Activated naive CD8-positive, alpha-beta T cell (primary cell): Measurements from ENCODE around the gene ARHGEF26.

Experiments used
- H3K27ac Mint-ChIP-seq: one replicate; pipeline ENCODE4 v1.8.0; 2021; ENCODE audit warnings: mixed read lengths
- H3K27me3 Mint-ChIP-seq: one replicate; pipeline ENCODE4 v1.8.0; 2021; ENCODE audit warnings: mixed read lengths
- H3K36me3 Mint-ChIP-seq: one replicate; pipeline ENCODE4 v1.8.0; 2021; ENCODE audit warnings: mixed read lengths
- H3K4me1 Mint-ChIP-seq: one replicate; pipeline ENCODE4 v1.8.0; 2021; ENCODE audit warnings: low read depth, mixed read lengths
- H3K4me3 Mint-ChIP-seq: one replicate; pipeline ENCODE4 v1.8.0; 2021; ENCODE audit warnings: mild to moderate bottlenecking, mixed read lengths
- H3K9me3 Mint-ChIP-seq: one replicate; pipeline ENCODE4 v1.8.0; 2021; ENCODE audit warnings: low read depth, mixed read lengths

Gene ARHGEF26

DNA sequence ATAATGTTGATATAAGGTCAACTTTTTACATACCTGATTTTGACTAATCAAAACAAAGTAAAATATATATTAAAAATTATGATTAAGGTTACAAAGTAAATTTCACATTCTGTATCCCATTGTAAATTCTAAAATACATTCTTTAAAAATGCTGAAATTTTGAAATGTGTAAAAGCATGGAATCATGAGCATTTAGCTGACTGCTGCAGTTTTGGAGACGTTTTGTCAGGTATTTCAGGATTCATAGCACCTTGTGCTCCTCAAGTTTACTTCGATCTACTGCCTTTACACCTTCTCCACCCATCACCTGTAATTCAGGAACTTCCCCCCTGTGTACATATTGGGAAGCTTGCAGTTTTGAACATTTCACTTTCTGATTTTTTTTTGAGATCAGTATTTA, 71.0 kb downstream of the ARHGEF26 start:
- Mint-ChIP-seq H3K27me3 (peaks cover 3% of the 10 kb centered on the region), H3K36me3 (no peaks in the 10 kb centered on the region), H3K4me3 (no peak overlapping the region), H3K4me1 (no peaks in the 10 kb centered on the region), H3K9me3 (no peaks in the 10 kb centered on the region), H3K27ac (no peak overlapping the region)

DNA sequence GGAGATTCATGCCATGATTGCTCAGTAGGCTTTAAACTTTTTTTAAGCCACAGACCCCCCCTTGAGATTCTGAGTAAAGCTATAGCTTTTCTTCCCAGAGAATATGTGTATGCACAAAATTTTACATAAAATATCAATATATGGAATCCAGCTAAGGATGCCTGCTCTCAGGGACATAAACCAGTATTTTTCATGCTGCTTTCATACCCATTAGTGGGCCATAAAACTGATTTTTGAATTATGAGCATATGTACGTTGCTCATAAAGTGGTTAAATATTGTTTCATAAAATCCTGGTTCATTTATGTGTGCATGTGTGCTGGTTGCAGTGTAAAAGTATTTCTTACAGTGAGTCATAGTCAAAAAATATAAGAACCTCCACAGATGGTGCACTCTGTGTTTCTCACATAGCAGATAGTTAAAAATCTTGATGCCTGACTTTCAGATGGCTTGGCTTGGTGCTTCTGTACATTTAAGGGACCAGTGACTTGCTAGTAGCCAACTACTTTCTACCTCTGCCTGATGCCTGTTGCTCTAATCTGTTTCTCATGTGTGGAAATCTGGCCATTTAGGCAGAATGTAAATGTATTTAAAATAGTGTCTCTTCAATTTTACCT, 71.9 kb downstream of the ARHGEF26 start:
- H3K9me3 Mint-ChIP-seq = no peaks in the 10 kb centered on the region
- peaks cover 3% of the 10 kb centered on the region for H3K27me3 Mint-ChIP-seq
- H3K27ac Mint-ChIP-seq = no peak overlapping the region
- H3K4me1 Mint-ChIP-seq = no peaks in the 10 kb centered on the region
- H3K4me3 Mint-ChIP-seq = no peak overlapping the region
- H3K36me3 Mint-ChIP-seq = no peaks in the 10 kb centered on the region

DNA sequence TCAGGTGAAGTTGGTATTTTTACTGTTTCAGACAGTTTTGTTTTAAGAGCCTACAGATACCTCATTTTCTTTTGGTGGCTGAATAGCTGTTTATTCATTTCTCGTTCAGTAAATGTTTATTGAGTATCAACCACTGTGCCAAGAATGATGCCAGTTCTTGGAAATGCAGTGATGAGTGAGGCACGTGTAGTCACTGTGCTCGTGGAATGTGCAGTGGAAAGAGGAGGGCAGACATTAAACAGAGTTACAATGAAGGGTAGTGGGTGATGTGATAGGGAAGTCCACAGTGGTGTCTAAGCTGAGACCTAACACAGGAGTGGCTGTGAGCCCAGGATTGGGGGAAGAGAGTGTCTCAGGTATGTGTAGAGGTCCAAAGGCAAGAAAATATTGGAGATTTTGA, 73.7 kb downstream of the ARHGEF26 start:
- H3K27ac Mint-ChIP-seq = no peak overlapping the region
- peaks cover 4% of the 10 kb centered on the region for H3K9me3 Mint-ChIP-seq
- H3K36me3 Mint-ChIP-seq = no peaks in the 10 kb centered on the region
- H3K4me1 Mint-ChIP-seq = no peaks in the 10 kb centered on the region
- H3K4me3 Mint-ChIP-seq = no peak overlapping the region
- peaks cover 3% of the 10 kb centered on the region for H3K27me3 Mint-ChIP-seq

DNA sequence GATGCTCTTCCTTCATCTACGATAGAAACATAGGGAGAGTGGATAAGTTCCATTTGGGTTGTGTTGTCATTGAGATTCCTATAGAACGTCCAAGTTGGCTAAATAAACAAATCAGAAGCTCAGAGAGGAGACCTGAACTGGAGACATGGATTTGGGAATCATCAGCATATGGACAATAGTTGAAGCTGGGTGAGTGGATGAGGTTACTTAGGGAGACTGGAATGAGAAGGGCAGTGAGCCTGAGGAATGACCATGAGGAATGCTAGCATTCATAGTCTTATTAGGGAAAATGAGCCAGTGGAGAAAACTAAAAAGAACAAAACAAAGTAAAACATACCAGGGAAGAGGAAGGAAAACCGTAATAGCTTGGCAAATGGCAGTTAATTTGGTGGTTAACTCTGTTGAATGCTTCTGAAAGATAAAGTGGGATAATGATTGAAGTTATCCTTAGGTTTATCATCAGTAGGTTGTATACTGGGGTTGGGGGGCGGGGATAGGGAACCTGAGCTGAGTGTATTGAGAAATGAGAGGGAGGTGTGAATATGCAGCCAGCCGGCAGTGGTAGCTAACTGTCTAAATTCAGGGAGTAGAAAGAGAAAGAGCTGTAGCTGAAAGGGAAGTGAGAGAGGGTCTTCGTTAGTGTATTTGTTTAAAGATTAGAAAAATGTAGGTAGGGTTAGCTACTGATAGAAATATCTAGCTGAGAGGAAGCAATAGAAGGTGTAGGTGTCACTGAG, 74.6 kb downstream of the ARHGEF26 start:
- peaks cover 3% of the 10 kb centered on the region for H3K27me3 Mint-ChIP-seq
- no peak overlapping the region for H3K27ac Mint-ChIP-seq
- peaks cover 4% of the 10 kb centered on the region for H3K9me3 Mint-ChIP-seq
- H3K4me3 Mint-ChIP-seq = no peak overlapping the region
- H3K36me3 Mint-ChIP-seq = no peaks in the 10 kb centered on the region
- no peaks in the 10 kb centered on the region for H3K4me1 Mint-ChIP-seq

- Mint-ChIP-seq H3K4me1 (no peaks in the 10 kb centered on the region), H3K27me3 (no peaks in the 10 kb centered on the region), H3K4me3 (no peak overlapping the region), H3K36me3 (no peaks in the 10 kb centered on the region), H3K9me3 (peaks cover 4% of the 10 kb centered on the region), H3K27ac (no peak overlapping the region)
These were observed 76.6 kb downstream of the ARHGEF26 start for GRCh38 chr3:154197751-154198150.

DNA sequence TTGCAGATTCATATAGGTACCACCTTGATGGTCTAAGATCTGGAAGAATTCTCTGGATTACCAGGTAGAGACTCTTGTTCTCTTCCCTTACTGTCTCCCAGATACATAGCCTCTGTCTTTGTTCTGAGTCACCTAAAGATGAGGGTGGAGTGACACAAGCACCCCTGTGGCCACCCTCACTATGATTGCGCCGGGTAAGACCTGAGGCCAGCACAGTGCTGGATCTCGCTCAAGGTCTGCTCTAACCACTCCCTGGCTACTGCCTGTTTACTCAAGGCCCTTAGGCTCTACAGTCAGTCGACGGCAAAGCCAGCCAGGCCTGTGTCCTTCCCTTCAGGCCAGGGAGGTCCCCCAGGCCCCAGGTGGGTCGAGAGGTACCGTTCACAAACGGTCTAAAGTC, 88.3 kb downstream of the ARHGEF26 start:
- Mint-ChIP-seq H3K9me3 (peaks cover 7% of the 10 kb centered on the region), H3K27ac (no peak overlapping the region), H3K4me1 (no peaks in the 10 kb centered on the region), H3K27me3 (peaks cover 16% of the 10 kb centered on the region), H3K4me3 (no peak overlapping the region), H3K36me3 (peaks cover 3% of the 10 kb centered on the region)

DNA sequence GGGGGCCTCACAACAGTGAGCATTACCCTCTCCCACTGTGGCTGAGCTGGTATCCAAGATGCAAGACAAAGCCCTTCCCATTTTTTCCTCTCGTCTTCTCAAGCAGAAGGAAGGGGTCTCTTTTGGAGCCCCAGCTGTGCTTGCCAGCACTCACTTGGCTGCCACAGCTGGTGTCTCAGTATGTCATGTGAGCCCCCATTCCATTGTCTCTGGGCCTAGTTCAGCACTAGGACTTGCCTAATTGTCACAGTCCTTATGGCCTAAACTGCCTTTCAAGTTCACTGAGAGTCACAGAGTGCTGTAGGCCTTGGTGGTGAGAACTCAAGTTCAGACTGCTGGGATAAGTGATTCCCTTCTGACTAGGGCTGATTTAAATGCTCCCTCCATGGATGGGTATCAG, 89.8 kb downstream of the ARHGEF26 start:
- H3K27me3 Mint-ChIP-seq = peaks cover 6% of the 10 kb centered on the region
- H3K4me1 Mint-ChIP-seq = no peaks in the 10 kb centered on the region
- no peak overlapping the region for H3K4me3 Mint-ChIP-seq

GRCh38 chr3:154214306-154214705, 93.1 kb downstream of the ARHGEF26 start:
- Mint-ChIP-seq H3K36me3 (no peaks in the 10 kb centered on the region), H3K9me3 (no peaks in the 10 kb centered on the region)

More for the DNA sequence above, 89.8 kb downstream of the ARHGEF26 start:
- H3K27ac Mint-ChIP-seq = no peak overlapping the region
- H3K9me3 Mint-ChIP-seq = no peaks in the 10 kb centered on the region
- no peaks in the 10 kb centered on the region for H3K36me3 Mint-ChIP-seq

GRCh38 chr3:154217671-154218070, 96.5 kb downstream of the ARHGEF26 start:
- Mint-ChIP-seq H3K4me1 (no peaks in the 10 kb centered on the region), H3K36me3 (no peaks in the 10 kb centered on the region), H3K9me3 (no peaks in the 10 kb centered on the region), H3K27me3 (peaks cover 1% of the 10 kb centered on the region), H3K27ac (no peak overlapping the region), H3K4me3 (no peak overlapping the region)

More at GRCh38 chr3:154214306-154214705, 93.1 kb downstream of the ARHGEF26 start:
- Mint-ChIP-seq H3K4me3 (no peak overlapping the region), H3K4me1 (no peaks in the 10 kb centered on the region), H3K27ac (no peak overlapping the region), H3K27me3 (peaks cover 3% of the 10 kb centered on the region)

- Mint-ChIP-seq H3K27ac (no peak overlapping the region), H3K4me1 (no peaks in the 10 kb centered on the region), H3K4me3 (no peak overlapping the region), H3K27me3 (peaks cover 1% of the 10 kb centered on the region), H3K9me3 (no peaks in the 10 kb centered on the region), H3K36me3 (no peaks in the 10 kb centered on the region)
These were observed 97.5 kb downstream of the ARHGEF26 start for GRCh38 chr3:154218728-154219127.

DNA sequence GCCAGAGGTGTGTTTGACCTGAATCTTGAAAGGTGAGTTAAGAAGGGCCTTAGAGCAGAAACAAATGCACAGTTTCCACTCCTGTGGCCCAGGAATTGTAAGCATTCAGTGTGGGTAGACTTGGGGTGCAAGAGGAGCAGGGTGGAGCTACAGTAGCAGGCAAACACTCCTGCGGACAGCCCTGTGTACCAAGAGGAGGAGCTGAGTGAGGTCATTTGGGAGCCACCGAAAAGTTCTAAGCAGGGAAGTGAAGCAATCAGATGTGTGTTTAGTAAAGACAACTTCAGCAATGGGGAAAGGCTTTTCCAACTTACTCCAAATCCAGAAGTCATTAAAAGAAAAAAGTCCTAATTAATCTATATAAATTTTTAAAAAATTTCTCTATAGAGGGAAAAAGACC, 99.3 kb downstream of the ARHGEF26 start:
- H3K36me3 Mint-ChIP-seq = no peaks in the 10 kb centered on the region
- no peaks in the 10 kb centered on the region for H3K4me1 Mint-ChIP-seq
- H3K9me3 Mint-ChIP-seq = no peaks in the 10 kb centered on the region
- H3K27ac Mint-ChIP-seq = no peak overlapping the region
- no peak overlapping the region for H3K4me3 Mint-ChIP-seq
- H3K27me3 Mint-ChIP-seq = no peaks in the 10 kb centered on the region

DNA sequence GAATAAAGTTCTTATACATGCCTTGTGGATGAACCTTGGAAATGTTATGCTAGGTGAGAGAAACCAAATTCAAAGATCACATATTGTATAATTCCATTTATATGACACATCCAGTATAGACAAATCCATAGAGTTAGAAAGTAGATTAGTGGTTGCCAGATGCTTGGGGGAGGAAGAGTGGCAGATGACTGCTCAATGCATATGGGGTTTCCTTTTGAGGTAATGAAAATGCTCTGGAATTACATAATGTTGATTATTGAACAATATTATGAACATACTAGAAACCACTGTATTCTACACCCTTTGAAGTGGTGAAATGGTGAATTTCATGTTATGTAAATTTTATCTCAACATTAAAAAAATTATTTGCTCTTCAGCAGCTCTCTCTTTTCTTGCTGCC, 102.3 kb downstream of the ARHGEF26 start:
- Mint-ChIP-seq H3K9me3 (no peaks in the 10 kb centered on the region), H3K27ac (no peak overlapping the region), H3K27me3 (peaks cover under 1% of the 10 kb centered on the region), H3K36me3 (no peaks in the 10 kb centered on the region), H3K4me3 (no peak overlapping the region), H3K4me1 (no peaks in the 10 kb centered on the region)

GRCh38 chr3:154224366-154224765, 103.2 kb downstream of the ARHGEF26 start:
- H3K4me1 Mint-ChIP-seq = no peaks in the 10 kb centered on the region
- H3K4me3 Mint-ChIP-seq = no peak overlapping the region
- peaks cover 2% of the 10 kb centered on the region for H3K27me3 Mint-ChIP-seq
- H3K36me3 Mint-ChIP-seq = no peaks in the 10 kb centered on the region
- no peak overlapping the region for H3K27ac Mint-ChIP-seq
- H3K9me3 Mint-ChIP-seq = no peaks in the 10 kb centered on the region

GRCh38 chr3:154224866-154225265, 103.7 kb downstream of the ARHGEF26 start:
- Mint-ChIP-seq H3K4me3 (no peak overlapping the region), H3K36me3 (no peaks in the 10 kb centered on the region), H3K9me3 (no peaks in the 10 kb centered on the region), H3K27me3 (peaks cover 2% of the 10 kb centered on the region), H3K27ac (no peak overlapping the region), H3K4me1 (no peaks in the 10 kb centered on the region)

GRCh38 chr3:154225536-154225935, 104.3 kb downstream of the ARHGEF26 start:
- Mint-ChIP-seq H3K36me3 (no peaks in the 10 kb centered on the region), H3K27ac (no peak overlapping the region), H3K4me1 (no peaks in the 10 kb centered on the region), H3K4me3 (no peak overlapping the region), H3K9me3 (no peaks in the 10 kb centered on the region), H3K27me3 (peaks cover 4% of the 10 kb centered on the region)

DNA sequence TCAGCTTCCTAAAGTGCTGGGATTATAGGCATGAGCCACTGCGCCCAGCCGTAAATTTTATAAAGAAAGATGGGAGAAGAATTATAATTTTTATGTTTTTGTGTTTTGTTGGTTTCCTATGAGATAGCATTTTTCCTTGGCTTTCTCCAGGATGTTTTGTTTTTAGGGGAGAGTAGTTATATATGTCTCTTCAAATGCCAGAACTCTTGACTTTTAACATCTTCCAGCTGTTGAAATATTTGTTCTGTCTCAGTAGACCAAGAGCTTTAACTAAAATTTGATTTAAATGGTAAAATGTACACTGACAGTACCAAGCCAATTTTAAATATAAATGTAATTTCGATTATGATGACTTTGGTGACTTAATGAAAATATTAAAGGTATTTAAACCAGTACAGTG, 106.3 kb downstream of the ARHGEF26 start:
- Mint-ChIP-seq H3K4me1 (no peaks in the 10 kb centered on the region), H3K36me3 (no peaks in the 10 kb centered on the region), H3K27ac (no peak overlapping the region), H3K27me3 (peaks cover 4% of the 10 kb centered on the region), H3K9me3 (no peaks in the 10 kb centered on the region), H3K4me3 (no peak overlapping the region)
